GM12891 (cell line): ENCODE data around the gene CDK5RAP2.
"Not testable (repeated sequence)": the region's sequence is repeated elsewhere in the genome, so short reads cannot be mapped to it uniquely, and the experiment has no call there.

ENCODE experiments used
- DNase-seq: peaks from one replicate; pipeline ENCODE4 v3.0.0; 2011; ENCODE audit warnings: low spot score; ENCODE audit not compliant: insufficient read length
- FAIRE-seq: peaks from 2 replicates; lab custom pipeline; 2011; peaks lifted over from hg19 to GRCh38; lab: Jason Lieb, UNC
- PAX5 ChIP-seq: IDR thresholded peaks from 2 replicates; pipeline ENCODE4 v1.6.1; 2011; ENCODE audit warnings: low read length, moderate library complexity, mild to moderate bottlenecking; ENCODE audit not compliant: insufficient read depth, severe bottlenecking
- POLR2A ChIP-seq: IDR thresholded peaks from 2 replicates; pipeline ENCODE4 v1.6.1; 2011; ENCODE audit warnings: low read depth, low read length, control low read depth
- POLR2AphosphoS5 ChIP-seq: IDR thresholded peaks from 2 replicates; pipeline ENCODE4 v1.6.1; 2011; ENCODE audit warnings: low read depth, low read length, control low read depth
- POU2F2 ChIP-seq: IDR thresholded peaks from 2 replicates; pipeline ENCODE4 v1.6.1; 2011; ENCODE audit warnings: low read depth, mild to moderate bottlenecking, control low read depth, low read length, moderate library complexity
- SPI1 ChIP-seq: IDR thresholded peaks from 2 replicates; pipeline ENCODE4 v1.6.1; 2011; ENCODE audit warnings: low read depth, low read length, control low read depth
- TAF1 ChIP-seq: IDR thresholded peaks from 2 replicates; pipeline ENCODE4 v1.6.1; 2011; ENCODE audit warnings: low read depth, low read length, control low read depth

The CDK5RAP2 gene

GRCh38 chr9:120522558-120522957 is 57.4 kb downstream of the CDK5RAP2 start:
- DNase-seq (no peak), FAIRE-seq (peak; percentile 9)
- TF ChIP-seq POLR2A (no peak), POU2F2 (no peak), PAX5 (no peak), POLR2AphosphoS5 (no peak), TAF1 (no peak), SPI1 (no peak)

GRCh38 chr9:120522032-120522431 is 57.9 kb downstream of the CDK5RAP2 start:
- TF ChIP-seq SPI1 (no peak), TAF1 (no peak), POLR2A (no peak), POU2F2 (no peak), PAX5 (no peak), POLR2AphosphoS5 (no peak)
- DNase-seq (no peak), FAIRE-seq (no peak)

- TF ChIP-seq POU2F2 = no peak
- TF ChIP-seq POLR2AphosphoS5 = no peak
- no peak for TF ChIP-seq PAX5
- TF ChIP-seq SPI1 = no peak
- no peak for TF ChIP-seq POLR2A
- TF ChIP-seq TAF1 = no peak
- DNase-seq (no peak), FAIRE-seq (no peak)
Measured at GRCh38 chr9:120521101-120521500, 58.9 kb downstream of the CDK5RAP2 start.

- not testable (repeated sequence) for FAIRE-seq
Measured at GRCh38 chr9:120515996-120516395, 64.0 kb downstream of the CDK5RAP2 start.

GRCh38 chr9:120515481-120515880 is 64.5 kb downstream of the CDK5RAP2 start:
- not testable (repeated sequence) for DNase-seq, FAIRE-seq

More at GRCh38 chr9:120515996-120516395, 64.0 kb downstream of the CDK5RAP2 start:
- not testable (repeated sequence) for DNase-seq

- DNase-seq (no peak), FAIRE-seq (no peak)
- TF ChIP-seq TAF1 (no peak), POLR2AphosphoS5 (no peak), POLR2A (no peak), POU2F2 (no peak), PAX5 (no peak), SPI1 (no peak)
Measured at GRCh38 chr9:120514405-120514804, 65.6 kb downstream of the CDK5RAP2 start.

- TF ChIP-seq TAF1 (no peak), POLR2A (no peak), POLR2AphosphoS5 (no peak), PAX5 (no peak), SPI1 (no peak), POU2F2 (no peak)
- DNase-seq = no peak
- FAIRE-seq = no peak
Measured at GRCh38 chr9:120513825-120514396, 66.1 kb downstream of the CDK5RAP2 start.

GRCh38 chr9:120510816-120511215 is 69.2 kb downstream of the CDK5RAP2 start:
- FAIRE-seq = no peak
- TF ChIP-seq POU2F2 = no peak
- TF ChIP-seq TAF1 = no peak
- no peak for TF ChIP-seq PAX5

GRCh38 chr9:120507936-120508510 is 71.9 kb downstream of the CDK5RAP2 start:
- DNase-seq = no peak
- FAIRE-seq = peak; percentile 13
- TF ChIP-seq TAF1 (no peak), SPI1 (0 out of 2 replicates have a peak, but pooled peaks have one; percentile 0)

More at GRCh38 chr9:120510816-120511215, 69.2 kb downstream of the CDK5RAP2 start:
- DNase-seq = no peak

GRCh38 chr9:120505186-120505585 is 74.8 kb downstream of the CDK5RAP2 start:
- no peak for TF ChIP-seq SPI1
- TF ChIP-seq TAF1 = no peak
- TF ChIP-seq POLR2AphosphoS5 = no peak
- TF ChIP-seq POU2F2 = no peak
- no peak for TF ChIP-seq PAX5
- TF ChIP-seq POLR2A = no peak
- FAIRE-seq = no peak
- no peak for DNase-seq

- no peak for FAIRE-seq
- TF ChIP-seq POLR2A (no peak), SPI1 (no peak), PAX5 (no peak), POLR2AphosphoS5 (no peak), POU2F2 (no peak), TAF1 (no peak)
- DNase-seq = no peak
Measured at GRCh38 chr9:120500733-120501132, 79.2 kb downstream of the CDK5RAP2 start.

- not testable (repeated sequence) for FAIRE-seq, DNase-seq
Measured at GRCh38 chr9:120497865-120498264, 82.1 kb downstream of the CDK5RAP2 start.

GRCh38 chr9:120496438-120496837 is 83.5 kb downstream of the CDK5RAP2 start:
- DNase-seq, FAIRE-seq: not testable (repeated sequence)
